A549 (cell line): ENCODE measurements around the gene CCDC154.

Source experiments
- CBX2 ChIP-seq: fragments of 200-600 bp; sonication (generic); IDR thresholded peaks from 2 replicates; pipeline ENCODE4 v1.6.1; 2016; ENCODE audit warnings: low read depth, mild to moderate bottlenecking, borderline replicate concordance
- CTCF ChIP-seq: fragments of >200 bp; sonication (Bioruptor Twin); formaldehyde crosslinking; IDR thresholded peaks from 3 replicates; pipeline ENCODE4 v1.5.1; 2016
- MAX ChIP-seq: IDR thresholded peaks from 2 replicates; pipeline ENCODE4 v1.6.1; 2012
- RAD21 ChIP-seq, 2 experiments: fragments of >200 bp in 1 of 2; sonication (Bioruptor Twin) in 1 of 2; formaldehyde crosslinking in 1 of 2; IDR thresholded peaks in 1 of 2; conservative IDR thresholded peaks in 1 of 2; 2 replicates in 1 of 2; 3 replicates in 1 of 2; pipeline ENCODE4 v1.6.1; 2012 to 2018; ENCODE audit warnings: inconsistent platforms in 1 of 2

- TF ChIP-seq CTCF (no peak), RAD21 (conservative IDR thresholded peaks at IDR 0.05 in 1 of 2, IDR thresholded peaks at IDR 0.05 in 1 of 2) (no peak), CBX2 (no peak), MAX (no peak)
Measured at GRCh38 chr16:1457489-1458245, 13.3 kb upstream of the CCDC154 start.
